Mesenchymal stem cell (in vitro differentiated cells and primary cell): Measurements from ENCODE around the gene SSU72.

Experiments used
- DNase-seq: peaks from one replicate; pipeline ENCODE4 v3.0.0-alpha.2; 2013
- H2AFZ ChIP-seq: one replicate; pipeline ENCODE4 v1.6.1; 2013; ENCODE audit warnings: low read depth, mild to moderate bottlenecking, control low read depth, inconsistent platforms, low read length, moderate library complexity
- H2AK5ac ChIP-seq: 2 replicates; pipeline ENCODE4 v1.6.1; 2013; ENCODE audit warnings: low read length, moderate library complexity, mild to moderate bottlenecking, inconsistent platforms; ENCODE audit not compliant: severe bottlenecking
- H2BK120ac ChIP-seq: one replicate; pipeline ENCODE4 v1.6.1; 2013; ENCODE audit warnings: low read depth, mild to moderate bottlenecking, inconsistent platforms, low read length, moderate library complexity
- H2BK12ac ChIP-seq, 2 experiments: one replicate each; pipeline ENCODE4 v1.6.1; 2013; ENCODE audit warnings: inconsistent platforms in 2 of 2, low read length in 2 of 2, mild to moderate bottlenecking in 2 of 2, moderate library complexity in 2 of 2, control low read depth in 1 of 2
- H2BK15ac ChIP-seq: one replicate; pipeline ENCODE4 v1.6.1; 2013; ENCODE audit warnings: mild to moderate bottlenecking, low read depth, inconsistent platforms; ENCODE audit not compliant: poor library complexity, severe bottlenecking
- H2BK5ac ChIP-seq: 2 replicates; pipeline ENCODE4 v1.6.1; 2013; ENCODE audit warnings: low read depth, mild to moderate bottlenecking, low read length, control low read depth, inconsistent platforms; ENCODE audit not compliant: poor library complexity, severe bottlenecking
- H3K14ac ChIP-seq, 2 experiments: one replicate each; pipeline ENCODE4 v1.6.1; 2013; ENCODE audit warnings: inconsistent platforms in 2 of 2, low read length in 2 of 2, control low read depth in 1 of 2, mild to moderate bottlenecking in 1 of 2, moderate library complexity in 1 of 2
- H3K18ac ChIP-seq, 2 experiments: one replicate each; pipeline ENCODE4 v1.6.1; 2013; ENCODE audit warnings: inconsistent platforms in 2 of 2, low read length in 2 of 2, control low read depth in 1 of 2, low read depth in 1 of 2, mild to moderate bottlenecking in 1 of 2
- H3K23ac ChIP-seq, 2 experiments: one replicate each; pipeline ENCODE4 v1.6.1; 2013; ENCODE audit warnings: inconsistent platforms in 2 of 2, low read length in 2 of 2, mild to moderate bottlenecking in 2 of 2, moderate library complexity in 2 of 2, control low read depth in 1 of 2
- H3K27ac ChIP-seq: 2 replicates; pipeline ENCODE4 v1.5.1; 2013; ENCODE audit warnings: mild to moderate bottlenecking, moderate library complexity, low read length, control low read depth, inconsistent platforms; ENCODE audit not compliant: poor library complexity, severe bottlenecking
- H3K27me3 ChIP-seq, 2 experiments: 2 replicates each; pipeline versions ENCODE4 v1.6.1 to v1.7.0; 2013; ENCODE audit warnings: low read length in 2 of 2, mild to moderate bottlenecking in 2 of 2, moderate library complexity in 2 of 2, control low read depth in 1 of 2, inconsistent platforms in 1 of 2; ENCODE audit not compliant: control insufficient read depth in 1 of 2, insufficient read depth in 1 of 2
- H3K36me3 ChIP-seq, 2 experiments: 2 replicates each; pipeline versions ENCODE4 v1.6.1 to v1.7.0; 2013; ENCODE audit warnings: low read length in 2 of 2, control low read depth in 1 of 2, inconsistent platforms in 1 of 2, low read depth in 1 of 2, mild to moderate bottlenecking in 1 of 2; ENCODE audit not compliant: insufficient read depth in 2 of 2, control insufficient read depth in 1 of 2
- H3K4ac ChIP-seq, 2 experiments: one replicate each; pipeline ENCODE4 v1.6.1; 2013; ENCODE audit warnings: inconsistent platforms in 2 of 2, low read length in 2 of 2, mild to moderate bottlenecking in 2 of 2, moderate library complexity in 2 of 2, control low read depth in 1 of 2, low read depth in 1 of 2
- H3K4me1 ChIP-seq: 2 replicates; pipeline ENCODE4 v1.6.1; 2013; ENCODE audit warnings: low read depth, low read length, control low read depth; ENCODE audit not compliant: control insufficient read depth, insufficient read depth
- H3K4me2 ChIP-seq: 2 replicates; pipeline ENCODE4 v1.6.1; 2013; ENCODE audit warnings: low read length, mild to moderate bottlenecking, inconsistent platforms; ENCODE audit not compliant: poor library complexity, severe bottlenecking
- H3K4me3 ChIP-seq, 2 experiments: 2 replicates each; pipeline versions ENCODE4 v1.5.1 to v1.7.0; 2013; ENCODE audit warnings: low read length in 2 of 2, mild to moderate bottlenecking in 2 of 2, control low read depth in 1 of 2, low read depth in 1 of 2; ENCODE audit not compliant: insufficient read depth in 1 of 2
- H3K79me1 ChIP-seq: replicated peaks from 2 replicates; pipeline ENCODE4 v1.6.1; 2013; ENCODE audit warnings: mild to moderate bottlenecking, control low read depth, low read length, inconsistent platforms; ENCODE audit not compliant: poor library complexity, severe bottlenecking
- H3K9ac ChIP-seq: 2 replicates; pipeline ENCODE4 v1.7.0; 2013; ENCODE audit warnings: mild to moderate bottlenecking, low read length, moderate library complexity
- H3K9me3 ChIP-seq: 2 replicates; pipeline ENCODE4 v1.7.0; 2013; ENCODE audit warnings: mild to moderate bottlenecking, low read length; ENCODE audit not compliant: control insufficient read depth
- H4K8ac ChIP-seq: one replicate; pipeline ENCODE4 v1.6.1; 2013; ENCODE audit warnings: inconsistent platforms, mild to moderate bottlenecking, low read length, moderate library complexity
- H4K91ac ChIP-seq: one replicate; pipeline ENCODE4 v1.6.1; 2013; ENCODE audit warnings: mild to moderate bottlenecking, low read length, inconsistent platforms
- WGBS: methylation state at CpG from one replicate; pipeline ENCODE4 v1.1.7; 2013; ENCODE audit warnings: mixed read lengths; 5-methylcytosine and 5-hydroxymethylcytosine counted together

The SSU72 gene

GRCh38 chr1:1591452-1591851 lies 16.8 kb upstream of the SSU72 start:
- H3K23ac ChIP-seq = no peak overlapping the region
- no peaks in the 10 kb centered on the region for H3K36me3 ChIP-seq
- no peaks in the 10 kb centered on the region for H3K79me1 ChIP-seq
- H2BK15ac ChIP-seq = no peak overlapping the region
- H4K8ac ChIP-seq = no peak overlapping the region
- no peak overlapping the region for H3K4me3 ChIP-seq
- H2AFZ ChIP-seq = no peak overlapping the region
- H3K27ac ChIP-seq = no peak overlapping the region
- H3K9me3 ChIP-seq = no peaks in the 10 kb centered on the region
- H3K4me2 ChIP-seq = no peak overlapping the region
- no peak overlapping the region for H2BK120ac ChIP-seq
- H2AK5ac ChIP-seq = no peak overlapping the region
- H4K91ac ChIP-seq = no peak overlapping the region
- H3K18ac ChIP-seq = no peak overlapping the region
- H3K9ac ChIP-seq = no peak overlapping the region
- no peak overlapping the region for H3K14ac ChIP-seq
- H2BK12ac ChIP-seq = no peak overlapping the region
- no peak overlapping the region for H2BK5ac ChIP-seq
- no peak overlapping the region for H3K4ac ChIP-seq
- H3K27me3 ChIP-seq = peaks cover 17 to 20% of the 10 kb centered on the region in 2 experiments
- peak; percentile 24 for DNase-seq
- WGBS = 86% methylated on average over 13 of the region's 13 CpGs
- peaks cover 1% of the 10 kb centered on the region for H3K4me1 ChIP-seq

GRCh38 chr1:1583347-1584010 lies 8.8 kb upstream of the SSU72 start:
- Histone ChIP-seq H3K9me3 (no peaks in the 10 kb centered on the region), H3K14ac (no peak overlapping the region), H3K4ac (no peak overlapping the region), H4K8ac (peak overlapping the region; percentile 55), H3K23ac (no peak overlapping the region), H2AK5ac (no peak overlapping the region), H3K4me1 (no peaks in the 10 kb centered on the region), H2AFZ (no peak overlapping the region), H3K27me3 (peaks cover 19 to 39% of the 10 kb centered on the region in 2 experiments), H2BK5ac (no peak overlapping the region), H3K18ac (no peak overlapping the region), H3K4me3 (no peak overlapping the region), H3K79me1 (no peaks in the 10 kb centered on the region), H3K4me2 (no peak overlapping the region), H2BK12ac (no peak overlapping the region), H3K9ac (no peak overlapping the region), H3K36me3 (no peaks in the 10 kb centered on the region), H4K91ac (no peak overlapping the region), H2BK120ac (no peak overlapping the region), H2BK15ac (no peak overlapping the region), H3K27ac (no peak overlapping the region)
- no peak for DNase-seq
- 81% methylated on average over 22 of the region's 23 CpGs for WGBS

- Histone ChIP-seq H3K79me1 (no peaks in the 10 kb centered on the region), H2BK5ac (no peak overlapping the region), H3K4me3 (no peak overlapping the region), H2AK5ac (no peak overlapping the region), H3K9me3 (no peaks in the 10 kb centered on the region), H3K18ac (no peak overlapping the region), H2BK15ac (no peak overlapping the region), H4K8ac (peak overlapping the region; percentile 54), H2BK12ac (no peak overlapping the region), H4K91ac (no peak overlapping the region), H3K36me3 (no peaks in the 10 kb centered on the region), H3K27me3 (peaks cover 24 to 46% of the 10 kb centered on the region in 2 experiments), H3K23ac (no peak overlapping the region), H3K4me1 (no peaks in the 10 kb centered on the region), H3K9ac (no peak overlapping the region), H2AFZ (no peak overlapping the region), H3K27ac (no peak overlapping the region), H3K4me2 (no peak overlapping the region), H3K4ac (no peak overlapping the region), H3K14ac (no peak overlapping the region), H2BK120ac (no peak overlapping the region)
- no peak for DNase-seq
- 80% methylated on average over 9 of the region's 9 CpGs for WGBS
Observed at GRCh38 chr1:1582585-1583346, 8.1 kb upstream of the SSU72 start.

GRCh38 chr1:1578371-1578940 lies 3.8 kb upstream of the SSU72 start:
- Histone ChIP-seq H2BK12ac (no peak overlapping the region), H3K18ac (no peak overlapping the region), H4K8ac (no peak overlapping the region), H2BK5ac (no peak overlapping the region), H2AK5ac (no peak overlapping the region), H3K79me1 (peaks cover 5% of the 10 kb centered on the region), H2AFZ (no peak overlapping the region), H3K4me3 (no peak overlapping the region), H4K91ac (no peak overlapping the region), H3K9ac (no peak overlapping the region), H3K9me3 (no peaks in the 10 kb centered on the region), H3K27me3 (peaks cover 23 to 36% of the 10 kb centered on the region in 2 experiments), H3K23ac (no peak overlapping the region), H3K14ac (no peak overlapping the region), H2BK120ac (no peak overlapping the region), H3K4ac (no peak overlapping the region), H3K4me1 (peaks cover 4% of the 10 kb centered on the region), H3K36me3 (no peaks in the 10 kb centered on the region), H3K27ac (no peak overlapping the region), H2BK15ac (no peak overlapping the region), H3K4me2 (no peak overlapping the region)
- DNase-seq = no peak
- WGBS = 92% methylated on average over 13 of the region's 13 CpGs
